ENCODE measurements around the gene NAPB. TPM values are rescaled to one million over a fixed set of nuclear protein-coding genes. Genes with fewer than 3 reads are reported as not detected.

The NAPB gene
- total RNA-seq, 1 donor = 9.4 TPM

DNA sequence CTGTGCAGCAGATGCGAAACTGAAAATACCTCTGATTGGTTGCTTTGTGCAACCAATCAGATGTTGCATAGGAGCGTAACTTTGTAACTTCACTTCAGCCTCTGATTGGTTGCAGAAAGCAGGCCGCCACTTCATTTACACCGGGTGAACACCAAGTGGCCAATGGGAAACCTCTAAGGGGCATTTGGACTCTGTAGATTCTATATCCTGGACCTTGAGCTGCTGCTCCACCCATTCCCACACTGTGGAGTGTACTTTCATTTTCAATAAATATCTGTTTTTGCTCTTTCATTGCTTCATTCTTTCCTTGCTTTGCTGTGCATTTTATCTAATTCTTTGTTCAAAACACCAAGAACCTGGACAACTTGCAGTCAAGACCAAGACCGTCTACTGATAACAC, 84.8 kb downstream of the NAPB start:
- Histone ChIP-seq H3K4me2 (ENCODE audit: insufficient read depth, low read length) (no peak overlapping the region), H2AFZ (ENCODE audit: low read length) (no peak overlapping the region), H3K4me1 (ENCODE audit: insufficient read depth, low read length) (no peaks in the 10 kb centered on the region), H3K27me3 (ENCODE audit: insufficient read depth, low read length) (peaks cover 5% of the 10 kb centered on the region), H3K36me3 (ENCODE audit: insufficient read depth, low read length) (no peaks in the 10 kb centered on the region), H3K79me2 (ENCODE audit: insufficient read depth, low read length) (no peaks in the 10 kb centered on the region), H3K4me3 (ENCODE audit: insufficient read depth, low read length) (no peak overlapping the region), H3K9me3 (ENCODE audit: low read depth, low read length) (no peaks in the 10 kb centered on the region), H4K20me1 (ENCODE audit: insufficient read depth, low read length) (no peaks in the 10 kb centered on the region), H3K27ac (ENCODE audit: low read depth, low read length) (no peak overlapping the region)
- no peak for DNase-seq (ENCODE audit: insufficient read length, low spot score, missing footprints)
- TF ChIP-seq, protein P1, sequence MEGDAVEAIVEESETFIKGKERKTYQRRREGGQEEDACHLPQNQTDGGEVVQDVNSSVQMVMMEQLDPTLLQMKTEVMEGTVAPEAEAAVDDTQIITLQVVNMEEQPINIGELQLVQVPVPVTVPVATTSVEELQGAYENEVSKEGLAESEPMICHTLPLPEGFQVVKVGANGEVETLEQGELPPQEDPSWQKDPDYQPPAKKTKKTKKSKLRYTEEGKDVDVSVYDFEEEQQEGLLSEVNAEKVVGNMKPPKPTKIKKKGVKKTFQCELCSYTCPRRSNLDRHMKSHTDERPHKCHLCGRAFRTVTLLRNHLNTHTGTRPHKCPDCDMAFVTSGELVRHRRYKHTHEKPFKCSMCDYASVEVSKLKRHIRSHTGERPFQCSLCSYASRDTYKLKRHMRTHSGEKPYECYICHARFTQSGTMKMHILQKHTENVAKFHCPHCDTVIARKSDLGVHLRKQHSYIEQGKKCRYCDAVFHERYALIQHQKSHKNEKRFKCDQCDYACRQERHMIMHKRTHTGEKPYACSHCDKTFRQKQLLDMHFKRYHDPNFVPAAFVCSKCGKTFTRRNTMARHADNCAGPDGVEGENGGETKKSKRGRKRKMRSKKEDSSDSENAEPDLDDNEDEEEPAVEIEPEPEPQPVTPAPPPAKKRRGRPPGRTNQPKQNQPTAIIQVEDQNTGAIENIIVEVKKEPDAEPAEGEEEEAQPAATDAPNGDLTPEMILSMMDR (IDR thresholded peaks at IDR 0.05; ENCODE audit: extremely low read depth, low read depth, low read length) = no peak

DNA sequence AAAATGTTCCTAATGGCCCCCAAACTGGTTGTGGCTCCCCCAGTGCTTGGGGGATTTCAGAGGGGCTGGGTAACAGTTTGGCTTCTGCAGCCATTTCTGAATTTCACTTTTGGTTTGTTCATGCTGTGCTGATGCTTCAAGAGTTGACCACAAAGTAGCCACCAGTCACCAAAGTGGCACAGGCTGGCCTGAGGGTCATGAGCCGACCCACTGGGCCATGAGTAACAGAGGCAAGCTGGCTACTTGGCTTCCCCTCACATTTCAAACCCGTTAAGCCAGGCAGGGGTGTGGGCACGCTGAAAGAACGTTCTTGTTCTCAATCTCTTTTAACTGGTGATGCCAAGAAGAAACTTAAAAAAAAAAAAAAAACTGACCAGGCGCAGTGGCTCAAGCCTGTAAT, 85.8 kb downstream of the NAPB start:
- H3K4me2 ChIP-seq (ENCODE audit: insufficient read depth, low read length) = no peak overlapping the region
- H2AFZ ChIP-seq (ENCODE audit: low read length) = no peak overlapping the region
- H3K4me3 ChIP-seq (ENCODE audit: insufficient read depth, low read length) = no peak overlapping the region
- no peak for DNase-seq (ENCODE audit: insufficient read length, low spot score, missing footprints)
- H3K79me2 ChIP-seq (ENCODE audit: insufficient read depth, low read length) = no peaks in the 10 kb centered on the region
- no peaks in the 10 kb centered on the region for H4K20me1 ChIP-seq (ENCODE audit: insufficient read depth, low read length)
- no peak overlapping the region for H3K27ac ChIP-seq (ENCODE audit: low read depth, low read length)
- no peaks in the 10 kb centered on the region for H3K9me3 ChIP-seq (ENCODE audit: low read depth, low read length)
- H3K27me3 ChIP-seq (ENCODE audit: insufficient read depth, low read length) = no peaks in the 10 kb centered on the region
- no peaks in the 10 kb centered on the region for H3K4me1 ChIP-seq (ENCODE audit: insufficient read depth, low read length)
- no peaks in the 10 kb centered on the region for H3K36me3 ChIP-seq (ENCODE audit: insufficient read depth, low read length)
- TF ChIP-seq, protein P1 (IDR thresholded peaks at IDR 0.05; ENCODE audit: extremely low read depth, low read depth, low read length) = no peak

DNA sequence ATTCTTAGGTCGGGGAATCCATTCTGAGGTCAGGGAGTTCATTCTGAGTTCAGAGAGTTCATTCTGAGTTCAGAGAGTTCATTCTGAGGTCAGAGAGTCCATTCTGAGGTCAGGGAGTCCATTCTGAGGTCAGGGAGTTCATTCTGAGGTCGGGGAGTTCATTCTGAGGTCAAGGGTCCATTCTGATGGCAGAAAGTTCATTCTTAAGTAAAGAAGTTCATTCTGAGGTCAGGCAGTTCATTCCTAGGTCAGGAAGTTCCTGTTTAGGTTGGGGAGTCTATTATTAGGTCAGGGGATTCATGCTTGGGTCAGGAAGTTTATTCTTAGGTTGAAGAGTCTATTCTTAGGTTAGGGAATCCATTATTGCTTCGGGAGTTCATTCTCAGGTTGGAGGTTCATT, 87.2 kb downstream of the NAPB start:
- Histone ChIP-seq H3K27me3 (ENCODE audit: insufficient read depth, low read length) (no peaks in the 10 kb centered on the region), H2AFZ (ENCODE audit: low read length) (no peak overlapping the region), H3K79me2 (ENCODE audit: insufficient read depth, low read length) (no peaks in the 10 kb centered on the region), H3K27ac (ENCODE audit: low read depth, low read length) (no peak overlapping the region), H3K4me2 (ENCODE audit: insufficient read depth, low read length) (no peak overlapping the region), H3K36me3 (ENCODE audit: insufficient read depth, low read length) (no peaks in the 10 kb centered on the region), H4K20me1 (ENCODE audit: insufficient read depth, low read length) (no peaks in the 10 kb centered on the region), H3K4me3 (ENCODE audit: insufficient read depth, low read length) (no peak overlapping the region), H3K9me3 (ENCODE audit: low read depth, low read length) (no peaks in the 10 kb centered on the region), H3K4me1 (ENCODE audit: insufficient read depth, low read length) (no peaks in the 10 kb centered on the region)
- TF ChIP-seq, protein P1 (IDR thresholded peaks at IDR 0.05; ENCODE audit: extremely low read depth, low read depth, low read length) = no peak
- no peak for DNase-seq (ENCODE audit: insufficient read length, low spot score, missing footprints)

DNA sequence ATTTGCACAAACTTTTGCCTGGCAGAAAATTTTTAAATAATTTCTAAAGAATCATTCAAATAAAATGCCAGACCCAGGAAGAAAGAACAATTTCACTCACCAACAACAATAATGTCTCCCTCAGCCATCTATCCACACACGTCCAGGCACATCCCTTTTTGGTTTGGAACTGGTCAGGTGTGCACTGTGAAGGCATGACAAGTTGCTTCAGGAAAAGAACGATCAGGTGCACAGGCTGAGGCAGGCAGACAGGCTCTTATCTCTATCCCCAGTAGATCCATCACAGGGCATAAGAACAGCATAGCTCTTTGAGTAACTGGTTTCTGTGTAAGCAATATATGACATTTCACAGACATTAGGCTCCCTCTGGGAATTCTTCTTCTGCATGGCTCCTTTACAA, 88.8 kb downstream of the NAPB start:
- Histone ChIP-seq H4K20me1 (ENCODE audit: insufficient read depth, low read length) (no peaks in the 10 kb centered on the region), H2AFZ (ENCODE audit: low read length) (no peak overlapping the region), H3K79me2 (ENCODE audit: insufficient read depth, low read length) (no peaks in the 10 kb centered on the region), H3K4me3 (ENCODE audit: insufficient read depth, low read length) (no peak overlapping the region), H3K9me3 (ENCODE audit: low read depth, low read length) (no peaks in the 10 kb centered on the region), H3K27me3 (ENCODE audit: insufficient read depth, low read length) (no peaks in the 10 kb centered on the region), H3K4me1 (ENCODE audit: insufficient read depth, low read length) (no peaks in the 10 kb centered on the region), H3K27ac (ENCODE audit: low read depth, low read length) (no peak overlapping the region), H3K4me2 (ENCODE audit: insufficient read depth, low read length) (no peak overlapping the region), H3K36me3 (ENCODE audit: insufficient read depth, low read length) (no peaks in the 10 kb centered on the region)
- TF ChIP-seq, protein P1 (IDR thresholded peaks at IDR 0.05; ENCODE audit: extremely low read depth, low read depth, low read length) = no peak
- DNase-seq (ENCODE audit: insufficient read length, low spot score, missing footprints) = no peak
